NOMO-1 treated with dmso at 0.1 percent for 144 hours (cell line): ENCODE measurements around the gene PRKCA.

Experiments
- DNase-seq: peaks from one replicate; lab custom pipeline; 2025; ENCODE audit not compliant: unreplicated experiment; lab: John Stamatoyannopoulos, UW

Gene PRKCA

DNA sequence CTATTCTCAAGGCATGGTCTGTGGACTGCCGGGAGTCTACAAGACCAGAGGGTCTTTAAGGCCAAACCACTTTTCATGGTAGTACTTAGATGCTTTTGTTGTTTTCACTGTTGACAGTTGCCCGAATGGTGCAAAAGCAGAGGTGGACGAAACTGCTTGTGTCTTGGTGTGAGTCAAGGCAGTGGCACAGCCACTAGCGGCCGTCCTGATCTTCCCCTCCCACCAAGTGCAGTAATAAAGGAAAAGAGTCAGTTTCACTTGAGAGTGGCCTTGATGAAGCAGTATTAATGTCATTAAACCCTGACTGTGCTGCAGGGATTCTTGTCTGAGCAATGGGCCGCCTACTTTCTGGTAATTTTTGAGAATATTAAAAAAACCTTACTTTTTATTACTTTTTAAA, 109.1 kb downstream of the PRKCA start:
- DNase-seq = no peak

DNA sequence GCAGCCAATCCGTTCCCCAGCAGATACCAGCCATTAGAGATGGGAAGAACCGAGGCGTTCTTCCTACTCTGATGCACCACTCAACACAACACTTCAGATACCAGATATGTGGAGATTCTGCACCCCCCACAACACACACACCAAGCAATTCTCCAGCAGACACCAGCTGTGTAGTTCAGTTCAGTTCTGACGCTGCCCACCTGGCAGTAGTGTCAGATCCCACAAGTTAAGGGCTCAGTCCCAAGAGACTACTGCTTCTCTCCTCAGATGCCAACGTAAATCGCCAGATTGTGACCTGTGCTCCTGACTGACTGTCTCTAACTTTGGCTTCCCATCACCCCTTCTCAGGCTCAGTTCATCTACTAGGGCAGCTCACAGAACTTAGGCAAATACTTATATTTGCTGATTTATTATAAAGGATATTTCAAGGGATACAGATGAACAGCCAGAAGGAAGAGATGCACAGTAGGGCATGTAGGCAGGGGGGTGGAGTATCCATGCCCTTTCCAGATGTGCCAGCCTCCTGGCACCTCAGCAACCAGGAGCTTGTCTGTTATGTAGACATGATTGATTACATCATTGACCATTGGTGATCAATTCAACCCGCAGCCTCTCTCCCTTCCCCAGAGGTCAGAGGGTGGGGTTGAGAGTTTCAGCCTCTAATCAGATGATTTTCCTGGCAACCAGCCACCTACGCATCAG, 110.6 kb downstream of the PRKCA start:
- no peak for DNase-seq

DNA sequence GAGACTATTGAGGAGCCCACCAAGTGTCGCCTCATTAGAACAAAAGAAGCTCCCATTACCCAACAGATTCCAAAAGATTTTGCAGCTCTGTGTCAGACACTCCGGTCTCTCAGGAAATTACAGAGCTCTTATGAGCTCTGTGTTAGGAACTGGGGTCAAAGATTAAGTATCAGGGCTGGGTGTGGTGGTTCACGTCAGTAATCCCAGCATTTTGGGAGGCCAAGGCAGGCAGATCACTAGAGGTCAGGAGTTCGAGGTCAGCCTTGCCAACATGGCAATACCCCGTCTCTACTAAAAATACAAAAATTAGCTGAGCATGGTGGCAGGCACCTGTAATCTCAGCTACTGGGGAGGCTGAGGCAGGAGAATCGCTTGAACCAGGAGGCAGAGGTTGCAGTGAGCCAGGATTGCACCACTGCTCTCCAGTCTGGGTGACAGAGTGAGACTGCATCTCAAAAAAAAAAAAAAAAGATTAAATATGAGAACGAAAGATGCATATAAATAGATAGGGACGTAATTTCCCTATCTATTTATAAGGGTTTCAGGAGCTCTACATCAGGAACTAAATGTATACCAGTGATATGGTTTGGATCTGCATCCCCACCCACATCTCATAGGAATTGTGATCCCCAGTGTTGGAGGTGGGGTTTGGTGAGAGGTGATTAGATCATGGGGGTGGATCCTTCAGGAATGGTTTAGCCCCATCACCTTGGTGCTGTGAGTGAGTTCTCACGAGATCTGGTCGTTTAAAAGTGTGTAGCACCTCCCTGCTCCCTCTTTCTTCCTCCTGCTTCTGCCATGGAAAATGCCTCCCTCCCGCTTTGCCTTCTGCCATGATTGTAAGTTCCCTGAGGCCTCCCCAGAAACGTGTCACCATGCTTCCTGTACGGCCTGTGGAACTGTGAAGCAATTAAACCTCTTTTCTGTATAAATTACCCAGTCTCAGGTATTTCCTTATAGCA, 111.4 kb downstream of the PRKCA start:
- no peak for DNase-seq

DNA sequence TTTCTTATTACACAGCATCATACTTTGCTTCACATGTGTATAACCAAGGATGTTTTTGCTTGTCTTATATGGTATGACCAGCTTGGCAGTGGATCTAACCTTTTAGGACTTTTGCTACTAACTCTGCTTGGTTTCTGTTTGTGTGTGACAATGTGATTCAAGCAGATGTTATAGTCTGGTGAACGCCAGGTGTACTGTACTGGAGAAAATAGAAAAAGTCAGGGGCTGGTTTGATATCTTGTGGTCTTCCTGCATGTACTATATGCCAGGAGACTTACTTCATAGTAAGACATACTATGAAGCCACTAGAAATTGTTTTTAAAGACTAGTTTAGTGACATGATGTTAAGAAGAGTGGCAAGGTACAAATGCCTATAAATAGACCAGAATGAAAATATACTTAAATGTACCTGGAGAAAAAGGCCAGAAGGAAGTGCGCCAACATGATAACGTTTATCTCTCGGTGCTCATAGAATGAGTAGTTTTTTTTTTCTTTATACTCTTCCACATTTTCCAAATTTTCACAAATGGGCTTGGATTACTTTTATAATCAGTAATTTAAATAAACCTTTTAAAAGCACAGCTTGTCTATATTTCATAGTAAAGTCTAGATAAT, 112.3 kb downstream of the PRKCA start:
- no peak for DNase-seq

DNA sequence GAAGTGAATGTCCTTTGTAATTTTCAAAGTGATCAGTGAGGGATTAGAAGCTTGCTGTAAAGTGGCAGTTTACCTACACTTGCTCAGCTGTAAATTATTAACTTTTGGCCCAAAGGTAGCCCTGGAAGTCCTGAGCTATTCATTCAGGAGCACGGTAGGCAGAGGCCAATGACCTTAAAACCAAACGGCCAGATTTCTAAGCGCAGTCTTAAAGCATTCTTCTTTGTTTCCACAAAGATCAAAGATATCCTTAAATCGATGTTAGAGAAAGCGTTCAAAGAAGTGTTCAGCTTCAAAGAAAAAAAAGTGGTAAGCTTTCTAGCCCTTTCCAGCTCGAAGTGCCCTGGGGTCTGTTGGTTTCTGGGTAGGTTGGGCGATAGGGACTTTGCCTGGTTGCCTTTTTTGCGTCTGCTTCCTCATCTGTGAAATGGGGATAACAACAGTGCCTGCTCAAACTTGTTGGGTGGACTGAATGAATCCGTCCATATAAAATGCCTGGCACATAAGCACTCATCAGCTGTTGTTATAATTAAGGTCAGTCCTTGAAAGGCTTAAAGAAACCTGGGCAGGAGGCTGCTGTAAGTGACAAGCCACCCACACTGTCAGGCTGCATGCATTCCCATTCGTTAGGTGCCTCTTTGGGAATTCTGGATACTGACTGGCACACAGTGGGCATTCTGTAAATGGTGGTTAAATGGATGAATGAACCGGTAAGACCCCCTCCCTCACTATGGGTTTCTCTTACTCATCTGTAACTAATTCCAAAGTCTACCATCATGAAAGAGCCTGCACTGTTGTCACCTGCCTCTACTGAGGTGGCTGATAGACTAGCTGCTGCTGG, 113.2 kb downstream of the PRKCA start:
- DNase-seq = no peak

DNA sequence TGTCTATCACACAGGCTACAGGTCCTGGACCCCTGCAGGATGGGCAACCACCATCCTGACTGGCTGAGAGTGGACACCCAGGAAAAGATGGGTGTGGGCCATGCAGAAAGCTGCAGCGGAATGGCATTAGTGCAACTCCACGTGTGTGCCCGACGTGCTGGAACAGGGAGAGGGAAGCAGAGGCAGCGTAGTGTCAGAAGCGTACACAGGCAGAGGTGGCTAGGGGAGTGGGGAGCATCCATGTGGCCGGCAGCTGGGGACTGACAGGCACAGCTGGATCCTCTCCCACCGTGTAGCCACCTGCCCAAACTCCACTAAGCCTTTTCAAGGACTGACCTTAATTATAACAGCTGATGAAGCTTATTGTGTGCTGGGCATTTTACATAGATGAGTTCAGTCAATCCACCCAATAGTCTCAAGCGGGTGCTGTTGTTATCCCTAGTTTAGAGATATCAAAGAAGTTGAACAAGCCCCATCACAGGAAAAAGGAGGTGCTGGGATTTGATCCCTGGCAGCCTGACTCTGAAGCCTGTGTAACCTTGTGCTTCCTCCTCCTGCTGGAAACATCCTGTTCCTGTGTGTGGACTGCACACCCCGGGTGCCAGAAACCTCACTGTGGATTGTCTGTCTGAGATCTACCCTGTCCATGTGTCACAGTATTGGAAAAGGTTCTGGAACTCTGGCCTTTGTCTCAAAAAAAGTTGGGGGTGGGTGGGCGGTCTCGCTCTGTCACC, 114.0 kb downstream of the PRKCA start:
- DNase-seq = no peak

DNA sequence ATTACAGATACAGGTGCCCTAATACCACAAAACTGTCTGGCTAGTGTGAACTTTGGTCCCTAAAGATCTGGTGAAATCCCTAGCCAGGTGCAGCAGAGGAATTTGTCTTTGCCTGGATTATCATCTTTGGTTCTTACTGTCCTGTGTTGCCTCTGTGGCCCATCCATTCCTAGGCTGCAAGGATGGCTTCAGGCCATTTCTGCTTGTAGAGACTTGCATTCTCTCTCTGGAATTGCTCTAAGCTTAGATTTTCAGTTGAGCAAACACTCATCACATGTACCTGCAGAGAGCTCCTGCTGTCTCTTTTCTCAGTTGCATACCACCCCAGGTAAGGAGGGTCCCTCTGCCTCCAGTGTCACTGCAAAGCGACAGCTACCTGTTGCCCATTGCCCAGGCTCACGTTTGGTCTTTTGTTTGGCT, 114.9 kb downstream of the PRKCA start:
- no peak for DNase-seq

DNA sequence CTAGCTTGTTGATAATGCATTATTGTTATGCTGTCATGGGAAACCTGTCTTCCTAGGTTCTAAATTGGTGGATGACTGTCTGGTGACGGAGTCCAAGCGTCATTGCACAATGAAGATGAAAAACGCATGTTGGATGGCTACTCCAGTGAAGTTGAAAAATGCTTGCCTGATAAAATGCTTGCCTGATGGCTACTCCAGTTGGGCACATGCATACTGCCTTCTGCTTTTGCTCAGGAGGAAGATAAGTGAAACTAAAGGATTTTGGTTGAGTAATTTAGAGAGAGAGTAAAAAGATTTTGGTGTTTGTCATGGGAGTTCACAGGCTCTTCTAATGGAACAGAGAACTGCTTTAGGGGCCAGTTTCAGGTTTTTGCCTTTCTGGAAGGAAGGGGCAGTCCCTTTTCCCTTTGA, 118.6 kb downstream of the PRKCA start:
- peak; percentile 17 for DNase-seq

DNA sequence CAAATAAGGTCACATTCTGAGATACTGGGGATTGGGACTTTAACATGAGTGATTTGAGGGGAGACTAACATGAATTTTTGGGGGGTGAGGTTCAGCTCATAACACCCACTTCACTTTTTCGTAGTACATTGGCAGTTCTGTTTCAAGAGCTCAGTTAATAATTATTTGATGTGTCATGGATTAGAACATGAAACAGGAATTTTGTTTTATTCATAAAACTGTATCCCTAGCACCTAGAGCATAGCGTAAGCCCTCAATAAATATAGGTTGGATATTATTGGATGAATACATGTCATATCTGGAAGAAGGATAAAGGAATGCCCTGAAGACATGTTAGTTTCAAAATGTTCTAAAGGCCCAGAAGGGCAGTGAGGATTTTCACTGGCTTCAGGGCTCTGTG, 119.8 kb downstream of the PRKCA start:
- DNase-seq = no peak

DNA sequence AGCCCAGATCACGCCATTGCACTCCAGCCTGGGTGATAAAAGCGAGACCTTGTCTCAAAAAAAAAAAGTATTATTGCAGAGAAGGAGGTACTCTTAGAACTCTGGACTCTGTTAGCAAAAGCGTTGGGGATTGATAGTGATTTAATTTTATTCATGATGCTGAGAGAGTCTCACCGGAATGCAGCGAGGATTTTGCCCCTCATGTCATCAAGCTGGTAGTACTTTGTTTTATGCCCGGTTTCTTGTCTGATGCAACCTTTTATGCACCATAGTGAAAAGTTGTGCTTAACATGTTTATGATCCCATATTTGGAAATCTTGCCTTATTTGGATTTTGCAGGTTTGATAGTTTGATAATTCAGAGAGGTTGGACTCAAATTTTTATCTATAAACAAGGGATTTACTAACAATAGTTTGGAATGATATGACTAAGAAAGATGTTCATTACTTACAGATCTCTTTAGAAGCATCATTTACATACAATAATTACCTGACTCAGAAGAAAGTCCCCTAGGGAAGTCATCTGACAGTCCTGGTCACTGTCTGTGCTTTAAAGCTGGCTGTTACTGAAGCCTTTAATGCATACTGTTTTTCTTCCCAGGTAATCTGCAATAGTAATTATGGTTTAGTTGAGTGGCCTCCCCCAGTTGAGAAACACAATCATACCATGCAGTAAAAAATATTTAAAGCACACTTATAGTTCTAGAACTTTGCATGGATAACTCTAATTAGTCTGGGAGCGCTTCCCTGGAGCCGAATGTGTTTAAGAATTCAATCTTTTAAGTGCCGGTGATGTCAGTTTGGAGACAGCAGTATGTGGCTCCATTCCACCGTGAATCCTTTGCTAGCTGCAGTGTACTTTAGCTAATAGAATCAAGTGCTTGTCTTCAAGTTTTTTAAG, 120.9 kb downstream of the PRKCA start:
- no peak for DNase-seq

DNA sequence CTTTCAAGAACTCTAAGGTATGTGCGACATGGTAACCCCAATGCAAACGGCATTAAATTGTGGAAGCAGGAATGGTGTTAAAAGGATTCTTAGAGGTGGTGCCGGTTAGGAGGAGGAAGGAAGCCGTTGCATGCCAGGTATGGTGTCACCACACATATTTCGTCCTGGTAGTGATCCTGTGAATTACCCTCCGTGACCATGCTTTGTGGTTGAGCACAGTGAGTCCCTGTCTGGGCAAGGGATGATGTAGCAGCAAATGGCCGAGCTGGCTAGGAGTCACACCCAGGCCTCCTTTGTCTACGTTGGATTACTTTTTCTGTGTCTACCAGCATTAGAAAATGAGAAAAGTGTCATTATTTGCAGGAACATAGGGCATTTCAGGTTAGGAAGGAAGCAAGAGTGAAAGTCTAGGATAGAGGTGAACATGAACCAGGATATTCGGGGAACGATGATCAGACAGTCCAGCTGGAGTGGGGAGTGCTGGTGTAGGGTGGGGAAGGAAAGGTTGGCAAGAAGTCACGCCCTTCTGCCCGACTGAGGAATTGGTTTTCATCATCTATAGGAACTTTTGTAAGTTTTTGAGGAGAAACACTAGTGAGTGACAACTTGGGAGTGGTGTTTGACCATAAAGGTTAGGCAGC, 123.5 kb downstream of the PRKCA start:
- no peak for DNase-seq

DNA sequence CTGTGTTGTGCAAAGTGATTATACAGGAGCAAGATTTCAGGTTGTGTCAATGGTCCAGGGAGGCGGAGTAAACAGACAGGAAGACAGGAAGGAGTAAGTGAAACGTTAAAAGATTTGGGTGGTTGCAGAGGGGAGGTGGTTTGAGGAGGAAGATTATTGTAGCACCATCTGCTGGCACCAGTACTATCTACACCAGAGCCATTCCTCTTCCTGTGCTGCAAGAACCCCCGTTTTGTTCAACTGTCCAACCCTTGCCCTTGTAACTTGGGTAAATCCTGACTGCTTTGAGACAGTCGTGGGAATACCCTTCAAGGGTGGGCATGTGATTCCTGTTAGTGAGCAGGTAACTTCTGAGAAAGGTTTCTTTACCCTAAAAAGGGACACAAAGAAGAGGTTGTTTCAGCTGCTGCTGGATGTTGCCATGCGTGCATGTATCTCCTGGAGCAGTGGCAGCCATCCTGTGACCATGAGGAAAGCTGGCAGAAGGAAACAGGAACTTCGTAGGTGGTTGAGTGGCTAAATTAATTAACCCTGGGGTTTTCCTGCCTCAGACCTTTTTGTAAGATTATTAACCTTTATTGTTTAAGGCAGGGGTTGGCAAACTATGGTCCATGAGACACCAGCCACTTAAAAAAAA, 124.1 kb downstream of the PRKCA start:
- no peak for DNase-seq

DNA sequence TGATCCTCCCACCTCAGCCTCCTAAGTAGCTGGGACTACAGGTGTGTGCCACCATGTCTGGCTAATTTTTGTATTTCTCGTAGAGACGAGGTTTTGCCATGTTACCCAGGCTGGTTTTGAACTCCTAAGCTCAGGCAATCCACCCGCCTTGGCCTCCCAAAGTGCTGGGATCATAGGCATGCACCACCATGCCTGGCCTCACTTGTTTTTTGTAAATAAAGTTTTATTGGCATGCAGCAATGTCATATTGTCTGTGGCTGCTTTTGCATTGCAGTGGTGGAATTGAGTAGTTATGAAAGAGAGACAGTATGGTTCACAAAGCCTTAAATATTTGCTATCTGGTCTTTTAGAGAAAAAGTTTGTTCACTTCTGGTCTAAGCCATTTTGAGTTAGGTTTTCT, 124.7 kb downstream of the PRKCA start:
- no peak for DNase-seq

DNA sequence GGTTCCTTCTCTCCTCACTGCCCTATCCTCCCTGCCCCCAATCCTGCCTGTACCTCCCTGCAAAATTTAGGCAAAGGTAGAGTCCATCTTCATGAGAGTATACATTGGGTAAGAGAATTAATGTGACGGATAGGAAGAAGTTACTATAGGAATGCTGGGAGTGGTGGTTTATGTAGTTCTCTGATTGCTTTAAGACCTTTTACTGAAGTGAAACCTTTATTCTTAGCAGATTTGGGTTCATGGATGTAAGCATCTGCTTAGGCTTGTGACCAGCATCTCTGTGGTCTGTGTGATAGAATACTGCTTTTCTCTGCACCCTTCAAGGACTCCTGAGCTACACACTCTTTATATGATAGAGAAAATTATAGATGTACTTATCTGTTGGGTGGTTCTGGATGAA, 127.3 kb downstream of the PRKCA start:
- DNase-seq = peak; percentile 7

DNA sequence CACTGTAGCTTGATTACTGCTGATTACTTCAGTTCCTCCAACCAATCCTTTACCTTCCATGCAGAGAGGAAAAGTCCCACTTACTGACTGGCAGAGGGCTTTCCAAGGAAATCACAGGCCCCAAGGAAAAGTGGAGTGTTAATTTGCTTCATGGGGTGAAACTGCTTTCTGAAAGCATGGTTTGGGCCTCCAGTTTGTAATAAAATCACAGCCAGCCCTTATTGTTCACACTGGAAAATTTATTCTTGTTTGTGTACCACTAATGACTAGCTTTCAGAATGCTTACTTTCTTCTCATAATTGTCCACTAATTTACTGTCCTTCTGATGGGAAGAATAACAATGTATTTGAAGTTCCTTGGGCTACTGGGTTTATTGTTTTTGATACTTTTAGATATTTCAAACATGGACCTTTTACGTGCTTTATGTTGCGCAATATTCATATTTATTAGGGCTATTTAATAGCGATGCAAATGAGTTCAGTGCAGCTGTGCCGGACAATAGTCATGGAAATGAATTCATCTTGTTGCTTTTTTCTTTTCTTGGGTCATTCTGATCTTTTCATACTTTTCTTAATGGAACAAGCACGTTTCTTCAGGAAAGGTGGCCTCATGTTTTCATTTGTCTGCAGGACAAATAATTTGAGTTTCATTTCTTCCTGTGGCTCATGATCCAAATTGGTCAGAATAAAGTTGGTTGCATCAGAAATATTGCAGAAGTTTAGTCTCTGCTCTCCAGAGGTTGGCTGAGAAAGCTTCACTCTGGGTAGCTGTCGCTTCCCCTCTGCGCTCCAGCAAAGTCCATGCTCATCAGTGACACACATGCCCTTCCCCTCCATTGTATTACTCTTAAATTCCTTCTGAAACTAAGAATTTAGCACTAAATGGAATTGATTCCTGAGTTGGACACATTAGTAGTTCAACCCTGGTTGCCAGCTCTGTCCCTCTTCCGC, 128.7 kb downstream of the PRKCA start:
- peak; percentile 32 for DNase-seq

DNA sequence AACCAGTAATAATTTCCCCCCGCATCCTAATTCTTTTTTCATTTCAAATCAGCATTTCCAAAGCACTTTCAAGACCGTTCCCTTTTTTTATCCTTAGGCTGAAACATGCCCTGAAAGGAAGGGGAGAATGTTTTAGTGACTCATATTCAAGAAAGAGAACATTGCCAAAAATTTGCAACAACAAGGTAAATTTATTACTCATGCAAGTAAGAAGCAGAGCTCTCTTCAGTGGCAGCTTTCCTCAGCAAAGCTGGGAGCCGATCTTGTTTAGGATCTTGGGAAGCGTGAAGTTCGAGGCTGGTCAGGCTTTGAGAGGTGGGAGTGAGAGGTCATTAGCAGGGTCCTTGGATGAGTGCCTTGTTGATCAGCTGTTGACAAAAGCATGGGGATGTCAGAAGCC, 129.5 kb downstream of the PRKCA start:
- no peak for DNase-seq

DNA sequence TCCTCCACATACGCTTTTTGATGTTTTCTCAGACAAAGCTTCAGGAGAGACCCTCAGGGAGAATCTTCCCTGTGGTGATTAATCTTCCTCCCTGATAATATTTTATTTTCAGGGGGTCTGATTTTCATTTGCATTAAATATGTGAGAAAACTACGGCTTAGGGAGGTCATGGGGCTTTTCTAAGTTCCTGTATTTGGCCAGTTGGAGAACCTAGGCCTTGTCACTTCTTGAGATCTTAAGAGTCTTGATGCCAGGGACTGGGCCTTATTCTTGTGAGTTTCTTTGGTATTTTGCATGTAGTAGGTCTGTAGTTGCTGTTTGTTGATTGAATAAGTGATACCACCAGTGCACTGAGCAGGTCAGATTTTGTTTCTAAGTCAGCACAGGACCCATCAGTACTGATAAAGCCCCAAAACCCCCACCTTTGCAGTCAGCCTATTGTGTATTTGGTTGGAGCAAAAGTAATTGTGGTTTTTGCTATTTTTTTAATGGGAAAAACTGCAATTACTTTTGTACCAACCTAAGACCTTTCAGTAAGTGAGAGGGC, 130.1 kb downstream of the PRKCA start:
- no peak for DNase-seq
